ENCODE results near the gene FAXC.
A peak's percentile ranks its signal among the peaks of the same experiment; 100 is the strongest.

FAXC gene

DNA sequence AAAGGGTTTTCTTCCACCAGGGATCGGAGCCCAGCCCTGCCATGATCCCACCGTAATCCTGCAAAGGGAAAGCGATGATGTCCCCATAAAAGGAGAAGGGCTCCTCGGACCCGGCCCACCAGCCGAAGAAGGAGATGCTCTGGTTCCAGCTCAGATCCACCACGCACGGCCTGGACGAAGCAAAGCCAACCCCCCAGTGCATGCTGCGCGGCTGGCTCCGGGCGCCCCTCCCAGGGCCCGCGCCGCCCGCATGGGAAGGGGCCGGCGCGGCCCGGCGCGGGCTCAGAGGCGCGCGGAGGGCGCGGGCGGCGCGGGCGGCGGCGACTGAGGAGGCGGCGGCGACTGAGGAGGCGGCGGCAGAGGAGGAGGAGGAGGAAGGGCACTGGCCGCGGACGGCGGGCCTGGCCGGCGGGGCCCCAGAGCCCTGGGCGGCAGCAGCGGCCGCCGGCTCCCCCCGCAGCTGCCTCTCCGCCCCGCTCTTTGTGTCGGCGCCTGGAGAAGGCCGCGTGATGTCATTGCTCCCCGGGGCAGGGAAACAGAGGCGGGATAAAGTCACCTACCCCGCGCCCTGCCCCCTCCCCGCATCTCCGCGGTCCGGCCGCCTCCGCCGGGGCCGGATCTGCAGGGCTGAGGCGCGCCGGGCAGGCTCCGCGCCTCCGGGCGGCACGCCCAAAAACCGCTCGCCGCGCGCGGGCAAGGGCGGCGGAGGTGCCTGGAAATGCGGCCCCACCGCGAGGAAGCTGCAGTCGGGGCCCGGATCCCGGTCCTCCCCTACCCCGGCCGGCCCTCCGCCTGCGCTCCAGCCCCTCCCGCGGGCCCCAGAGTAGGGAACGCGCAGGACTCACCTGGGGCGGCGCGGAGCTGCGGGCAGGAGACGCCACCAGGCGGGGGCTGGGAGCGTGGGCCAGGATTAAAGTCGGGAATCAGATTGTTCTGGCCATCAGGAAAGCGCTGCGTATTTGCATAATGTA, at the start of gene FAXC:
TSS of gene FAXC (minus strand) at position 504 of the 971 bp plus-strand sequence. CDS start at position 202, 302 bp downstream.
- peak; percentile 70 for DNase-seq (ENCODE audit: low spot score)

DNA sequence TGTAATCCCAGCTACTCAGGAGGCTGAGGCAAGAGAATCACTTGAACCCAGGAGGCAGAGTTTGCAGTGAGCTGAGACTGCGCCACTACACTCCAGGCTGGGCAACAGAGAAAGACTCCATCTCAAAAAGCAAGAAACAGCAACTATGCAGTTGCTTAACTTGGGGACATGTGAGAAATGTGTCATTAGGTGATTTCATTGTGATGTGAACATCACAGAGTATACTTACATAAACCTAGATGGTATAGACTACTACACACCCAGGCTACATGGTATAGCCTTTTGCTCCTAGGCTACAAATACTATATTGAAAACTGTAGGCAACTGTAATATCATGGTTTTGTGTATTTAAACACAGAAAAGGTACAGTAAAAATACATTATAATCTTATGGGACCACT, 47.8 kb upstream of the FAXC start:
- no peak for DNase-seq (ENCODE audit: low spot score)

DNA sequence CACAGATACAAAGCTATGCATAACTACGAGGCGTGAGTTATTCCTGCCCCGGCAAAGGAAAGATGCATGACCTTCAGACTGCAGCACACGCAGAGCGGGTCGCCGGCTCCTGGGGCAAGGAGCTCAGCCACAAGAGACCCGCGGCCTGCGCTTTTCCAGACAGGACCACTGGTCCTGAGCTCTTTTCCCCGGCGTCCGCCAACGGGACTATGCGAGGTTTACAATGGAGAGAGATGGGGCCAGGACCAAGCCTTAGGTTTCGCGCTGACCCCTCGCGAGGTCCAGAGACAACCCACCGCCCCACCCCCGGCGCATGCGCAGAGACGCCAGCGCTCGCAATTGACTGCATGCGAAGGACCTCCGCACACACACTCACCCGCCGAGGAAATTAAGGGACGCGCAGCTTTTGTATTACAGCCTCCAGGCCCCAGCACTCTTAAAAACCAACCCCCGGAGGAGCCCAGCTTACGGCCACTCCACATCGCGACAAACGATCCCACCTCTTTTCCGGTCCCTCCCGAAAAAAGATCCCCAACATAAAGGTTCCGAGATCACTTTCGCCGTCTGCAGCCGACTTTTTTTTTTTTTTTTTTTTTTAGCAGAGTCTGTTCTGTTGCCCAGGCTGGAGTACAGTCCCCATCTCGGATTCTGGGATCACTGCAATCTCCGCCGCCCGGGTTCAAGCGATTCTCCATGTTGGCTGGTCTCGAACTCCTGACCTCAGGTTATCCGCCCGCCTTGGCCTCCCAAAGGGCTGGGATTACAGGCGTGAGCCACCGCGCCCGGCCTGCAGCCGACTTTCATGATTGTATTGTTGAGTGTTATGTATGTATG, 44.4 kb upstream of the FAXC start, which contains the start of gene COQ3:
TSS of gene COQ3 (minus strand) at position 498 of the 834 bp plus-strand sequence. CDS start at position 482, 16 bp downstream.
- peak; percentile 80 for DNase-seq (ENCODE audit: low spot score)

DNA sequence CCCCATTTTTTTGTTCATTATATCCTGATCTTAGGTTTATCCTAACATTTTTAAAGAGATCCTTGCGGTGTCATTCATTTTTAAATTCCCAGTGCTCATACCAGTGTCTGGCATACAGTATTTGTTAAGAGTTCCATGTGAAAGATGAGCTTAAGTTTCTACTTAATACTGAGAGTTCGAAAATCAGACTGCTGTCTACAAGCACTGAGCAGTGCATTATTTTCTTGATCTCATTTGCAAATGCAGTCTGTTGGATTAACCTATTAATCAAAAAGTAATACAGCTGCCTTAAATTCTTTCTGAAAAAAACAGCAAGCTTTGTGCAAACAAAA, 43.9 kb upstream of the FAXC start:
- no peak for DNase-seq (ENCODE audit: low spot score)

DNA sequence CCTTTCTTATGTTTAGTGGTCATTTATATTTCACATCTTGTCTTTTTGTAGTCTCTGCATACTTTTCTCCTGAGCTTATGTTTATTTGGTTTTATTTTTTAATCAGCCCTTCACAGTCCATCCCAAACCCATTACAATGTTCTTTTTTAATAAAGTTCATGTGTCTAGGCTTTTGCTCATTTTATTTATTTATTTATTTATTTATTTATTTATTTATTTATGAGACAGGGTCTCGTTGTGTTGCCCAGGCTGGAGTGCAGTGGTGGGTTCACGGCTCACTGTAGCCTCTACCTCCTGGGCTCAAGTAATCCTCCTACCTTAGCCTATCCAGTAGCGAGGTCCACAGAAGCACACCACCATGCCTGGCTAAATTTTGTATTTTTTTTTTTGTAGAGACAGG, 41.4 kb upstream of the FAXC start:
- DNase-seq (ENCODE audit: low spot score): no peak

DNA sequence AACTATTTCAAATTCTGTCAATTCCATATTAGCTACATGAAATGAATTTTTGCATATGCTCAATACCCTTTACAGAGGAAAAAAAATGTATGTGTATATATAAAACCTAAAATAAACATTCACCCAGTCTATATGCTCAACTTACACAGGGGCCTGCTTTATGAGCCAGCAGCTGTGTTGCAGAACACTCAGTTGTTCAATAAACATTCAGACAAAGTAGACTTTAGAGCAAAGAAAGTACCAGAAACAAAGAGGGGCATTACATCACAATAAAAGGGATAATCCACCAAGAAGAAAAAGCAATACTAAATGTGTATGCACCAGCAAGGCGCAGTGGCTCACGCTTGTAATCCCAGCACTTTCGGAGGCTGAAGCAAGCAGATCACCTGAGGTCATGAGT, 35.0 kb upstream of the FAXC start:
- no peak for DNase-seq (ENCODE audit: low spot score)

DNA sequence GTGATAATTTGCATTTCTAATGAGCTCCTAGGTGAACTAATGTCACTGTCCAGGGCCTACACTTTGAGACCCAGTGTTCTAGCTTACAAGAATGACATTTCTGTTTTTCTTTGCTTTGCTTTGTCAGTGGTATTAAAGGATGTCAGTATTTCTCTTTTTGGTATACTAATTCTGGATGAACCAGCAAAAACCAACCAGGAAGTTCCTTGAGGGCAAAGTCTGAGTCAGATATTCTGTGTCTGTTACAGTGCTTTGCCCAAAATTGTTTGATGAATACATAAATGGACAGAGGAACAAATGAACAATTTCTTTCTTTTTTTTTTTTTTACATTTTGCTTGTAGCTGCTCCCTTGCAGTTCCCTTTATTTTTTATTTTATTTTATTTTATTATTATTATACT, 29.2 kb upstream of the FAXC start:
- no peak for DNase-seq (ENCODE audit: low spot score)

DNA sequence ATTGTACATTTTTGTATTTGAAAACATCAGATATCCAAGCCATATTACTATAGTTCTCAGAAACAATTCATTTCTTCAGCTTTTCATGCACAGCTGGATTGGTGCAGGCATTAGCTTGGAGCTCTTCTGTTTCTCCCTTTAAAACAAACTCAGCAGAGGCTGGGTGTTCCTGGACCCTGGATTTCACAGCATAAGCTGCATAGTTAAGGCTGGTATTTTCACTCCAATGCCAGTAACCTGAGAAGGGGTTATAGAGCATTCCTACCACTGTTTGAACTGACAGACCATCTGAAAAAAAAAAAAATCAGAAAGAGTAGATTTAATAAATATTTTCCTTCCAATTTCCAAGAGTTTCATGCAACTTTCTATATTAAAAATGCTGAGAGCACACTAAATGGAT, 20.1 kb upstream of the FAXC start:
- no peak for DNase-seq (ENCODE audit: low spot score)

DNA sequence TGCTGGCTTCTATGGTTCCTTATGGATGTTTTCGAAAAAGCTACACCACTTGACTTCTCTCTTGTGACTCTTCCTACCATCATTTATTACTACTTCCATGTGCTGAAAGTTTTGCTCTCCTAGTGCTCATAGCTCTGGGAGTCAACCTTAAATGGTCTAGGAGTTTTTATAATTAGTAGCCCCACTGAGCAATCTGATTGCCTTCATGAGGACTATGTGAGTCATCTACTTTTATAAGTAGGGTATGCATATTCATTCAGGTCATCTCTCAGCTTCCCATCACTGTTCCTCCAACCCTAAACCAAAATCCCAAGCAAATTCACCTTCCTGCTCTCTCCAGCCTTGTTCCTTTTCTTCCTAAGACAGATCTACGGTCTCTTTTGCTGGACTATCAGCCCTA, 17.4 kb upstream of the FAXC start:
- no peak for DNase-seq (ENCODE audit: low spot score)

DNA sequence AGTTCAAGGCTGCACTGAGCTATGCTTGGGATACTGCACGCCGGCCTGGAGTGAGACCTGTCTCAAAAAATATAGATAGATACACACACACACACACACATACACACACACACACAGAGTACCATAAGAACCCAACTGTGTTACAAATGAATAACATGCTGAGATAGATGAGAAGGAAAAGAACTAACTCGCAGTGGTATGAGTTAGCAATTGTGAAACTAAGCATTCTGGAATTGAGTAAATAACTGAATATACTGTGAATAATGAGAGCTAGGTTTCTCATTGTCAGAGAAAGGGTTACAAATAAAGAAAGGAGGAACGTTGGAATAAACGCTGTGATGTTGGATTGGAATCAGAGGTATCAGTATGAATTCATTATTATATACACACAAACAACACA, 14.6 kb upstream of the FAXC start:
- DNase-seq (ENCODE audit: low spot score): no peak

DNA sequence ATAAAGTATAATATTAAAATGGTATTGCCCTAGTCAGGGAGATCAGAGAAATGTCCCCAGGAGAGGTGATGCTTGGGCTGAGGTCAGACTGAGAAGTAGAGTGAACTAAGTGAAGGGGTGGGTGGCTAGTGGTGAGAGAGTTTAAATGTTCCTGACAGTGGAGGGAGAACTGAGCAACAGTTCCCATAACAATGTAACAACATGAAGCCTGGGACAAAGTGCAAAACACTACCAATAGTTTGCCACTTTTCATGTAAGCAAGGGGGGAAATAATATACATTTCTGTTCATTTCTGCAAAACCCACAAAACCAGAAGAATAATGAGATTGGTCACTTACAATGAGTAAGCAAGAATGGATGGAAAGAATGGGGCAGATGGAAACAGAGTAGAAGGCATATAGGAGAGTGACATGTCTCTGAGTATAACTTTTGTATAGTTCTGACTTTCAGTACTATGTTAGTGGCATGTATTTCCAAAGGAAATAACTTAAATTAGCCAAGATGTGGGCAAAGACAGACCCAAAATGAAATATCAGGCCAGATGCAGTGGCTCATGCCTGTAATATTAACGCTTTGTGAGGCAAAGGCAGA, 13.3 kb upstream of the FAXC start:
- no peak for DNase-seq (ENCODE audit: low spot score)

DNA sequence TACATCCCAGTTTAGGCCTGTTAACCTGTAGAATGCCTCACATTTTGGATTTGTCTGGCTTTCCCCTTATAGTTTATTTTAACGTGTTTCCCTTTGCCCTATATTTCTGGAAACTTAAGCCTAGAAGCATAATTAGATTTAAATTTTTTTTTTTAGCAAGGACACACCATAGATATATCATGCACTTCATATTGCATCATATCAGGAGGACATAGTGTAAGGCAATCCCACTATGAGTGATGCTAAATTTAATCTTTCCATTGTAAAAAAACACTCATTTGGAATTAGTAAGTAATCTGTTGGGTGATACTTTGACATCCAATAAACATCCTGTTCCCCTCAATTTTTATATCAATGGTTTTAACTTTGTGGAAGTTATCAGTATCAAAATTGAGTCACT, 10.3 kb upstream of the FAXC start:
- no peak for DNase-seq (ENCODE audit: low spot score)

DNA sequence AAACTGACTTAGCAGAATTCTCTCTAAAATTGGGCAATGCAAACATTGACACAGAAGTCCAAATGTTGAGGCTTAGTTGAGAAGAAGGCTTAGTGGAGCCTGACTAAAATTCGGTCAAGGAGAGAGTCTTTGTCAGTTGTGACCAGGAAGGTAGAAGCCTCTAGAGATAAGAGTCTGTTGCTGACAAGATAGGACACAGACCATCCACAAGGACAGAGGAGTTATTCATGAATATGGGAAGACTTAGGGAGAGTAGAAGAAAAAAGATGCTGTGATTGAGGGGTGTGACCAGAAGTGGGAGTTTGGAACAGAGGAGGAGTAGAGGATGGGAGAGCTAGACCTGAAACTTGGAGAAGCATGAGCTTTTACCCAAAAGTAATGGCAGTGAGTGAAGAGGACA, 7.2 kb upstream of the FAXC start:
- no peak for DNase-seq (ENCODE audit: low spot score)

DNA sequence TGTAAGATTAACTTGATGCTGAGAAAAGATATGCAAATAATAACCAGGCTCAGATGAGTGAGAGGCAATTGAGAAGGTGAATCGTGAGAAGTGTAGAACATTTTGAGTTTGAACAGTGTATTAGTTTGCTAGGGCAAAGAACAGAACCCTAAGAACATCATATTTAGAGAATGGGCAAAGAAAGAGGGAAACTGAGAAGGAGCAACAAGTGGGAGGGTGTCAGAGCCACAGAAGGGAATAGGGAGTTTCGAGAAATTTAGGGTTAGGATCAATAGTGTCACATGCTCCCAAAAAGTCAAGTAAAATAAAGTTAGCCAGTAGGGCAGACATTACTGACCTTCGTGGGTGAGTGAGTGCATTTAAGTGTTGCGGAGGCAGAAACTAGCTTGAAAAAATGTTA, 5.5 kb upstream of the FAXC start:
- no peak for DNase-seq (ENCODE audit: low spot score)

DNA sequence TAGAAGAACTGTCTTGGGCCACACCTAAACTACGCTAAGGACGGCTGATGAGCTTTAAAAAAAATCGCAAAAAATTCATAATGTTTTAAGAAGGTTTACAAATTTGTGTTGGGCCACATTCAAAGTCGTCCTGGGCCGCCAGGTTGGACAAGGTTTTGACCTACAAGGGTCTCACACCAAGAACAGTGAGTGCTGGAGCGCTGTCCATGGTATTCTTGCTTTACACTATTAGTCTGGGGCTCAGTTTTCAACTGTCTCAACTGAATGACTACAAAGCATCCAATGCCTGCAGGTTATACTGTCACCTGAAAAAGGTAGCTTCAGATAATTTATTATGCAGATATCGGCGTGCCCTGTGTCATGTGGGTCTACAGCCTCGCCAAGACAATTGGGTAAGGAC, 3.7 kb upstream of the FAXC start:
- no peak for DNase-seq (ENCODE audit: low spot score)

DNA sequence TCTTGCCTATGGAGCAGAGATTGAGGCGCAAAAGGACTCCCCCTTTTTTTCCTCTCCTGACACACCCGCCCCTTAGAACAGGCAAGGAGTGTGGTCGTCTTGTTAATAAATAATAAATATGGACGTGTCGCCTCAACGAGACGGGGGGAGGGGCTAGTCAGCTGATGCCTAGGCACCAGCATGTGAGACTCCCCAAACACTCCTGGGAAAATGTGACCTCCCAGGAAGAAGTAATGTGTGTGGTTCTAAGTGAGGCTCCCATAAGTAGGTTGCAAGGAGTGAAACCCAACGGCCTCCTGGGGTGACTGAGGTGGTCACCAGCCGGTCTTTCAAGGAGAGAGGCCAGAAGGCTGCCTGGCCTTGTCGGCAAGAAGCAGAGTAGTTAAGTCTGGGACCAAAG, 1.1 kb upstream of the FAXC start:
- peak; percentile 15 for DNase-seq (ENCODE audit: low spot score)

DNA sequence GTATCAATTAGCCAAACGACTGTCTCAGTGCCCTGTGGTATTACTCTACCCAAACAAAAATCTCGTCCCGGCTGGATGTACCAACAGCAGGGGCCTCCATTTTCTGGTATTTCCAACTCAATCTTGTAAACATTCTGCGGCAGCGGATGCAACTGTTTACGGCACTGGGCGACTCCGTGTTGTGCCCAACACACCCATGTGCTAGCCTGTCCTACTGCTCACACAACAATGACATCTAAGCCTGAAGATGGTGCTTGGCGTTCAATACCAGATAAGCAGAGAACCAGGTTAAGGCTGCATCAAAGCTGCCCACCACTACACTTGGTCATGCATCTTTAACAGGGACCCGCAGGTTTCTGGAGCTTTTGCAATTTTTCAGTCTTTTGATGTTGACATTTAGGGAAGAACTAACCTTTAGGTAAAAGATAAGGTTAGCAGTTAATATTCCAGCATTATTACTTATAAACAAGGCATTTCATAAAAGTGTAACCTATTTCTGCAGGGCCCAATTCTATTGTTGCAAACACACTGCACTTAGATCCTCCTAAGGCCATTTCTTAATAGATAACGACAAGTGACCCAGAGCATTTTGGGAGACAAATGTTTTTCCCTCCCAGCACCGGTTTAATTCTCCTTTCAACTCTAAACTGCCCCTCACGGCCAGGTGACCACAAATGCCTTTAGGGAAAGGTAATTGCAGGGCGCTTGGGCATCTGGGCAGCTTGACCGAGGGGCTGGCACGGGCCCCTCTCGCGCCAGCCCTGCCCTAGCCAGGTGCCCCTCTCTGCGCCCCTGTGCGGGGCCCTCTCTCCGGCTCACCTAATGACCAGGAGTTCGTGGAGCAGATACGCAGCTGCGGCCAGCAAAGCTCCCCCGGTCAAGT, 945 bp downstream of the FAXC start:
- DNase-seq (ENCODE audit: low spot score): peak; percentile 66

DNA sequence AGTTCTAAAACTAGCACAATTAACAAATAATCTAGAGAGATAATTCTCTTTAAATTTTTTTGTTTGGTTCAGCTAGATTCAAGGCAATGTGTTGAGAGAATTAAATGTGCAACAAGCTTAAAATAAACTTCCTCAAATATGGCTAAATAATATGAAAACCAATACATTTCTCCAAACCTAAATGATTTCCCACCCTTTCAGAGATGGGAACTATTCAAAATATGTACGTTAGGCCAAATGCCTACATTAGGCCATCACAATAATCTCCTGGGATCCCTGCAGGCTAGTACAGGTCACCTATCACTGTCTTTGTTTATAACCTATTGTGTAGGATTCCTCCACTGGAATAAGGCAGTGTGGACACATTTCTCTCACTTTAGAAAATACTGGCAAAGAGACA, 1.7 kb downstream of the FAXC start:
- no peak for DNase-seq (ENCODE audit: low spot score)

DNA sequence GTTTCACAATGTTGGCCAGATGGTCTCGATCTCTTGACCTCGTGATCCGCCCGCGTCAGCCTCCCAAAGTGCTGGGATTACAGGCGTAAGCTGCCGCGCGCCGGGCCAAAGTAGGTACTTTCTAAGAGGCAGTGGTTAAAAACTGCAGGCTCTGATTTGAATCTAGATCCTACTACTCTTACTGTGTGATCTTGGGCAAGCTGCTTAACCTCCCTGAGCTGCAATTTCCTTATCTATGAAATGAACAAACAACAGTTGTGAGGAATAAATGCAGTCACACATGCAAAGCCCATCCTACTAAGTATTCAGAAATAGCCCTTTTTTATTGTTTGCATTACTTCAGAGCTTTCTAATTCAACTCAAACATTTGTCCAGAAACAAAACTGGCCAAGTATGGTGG, 2.9 kb downstream of the FAXC start:
- DNase-seq (ENCODE audit: low spot score): no peak

DNA sequence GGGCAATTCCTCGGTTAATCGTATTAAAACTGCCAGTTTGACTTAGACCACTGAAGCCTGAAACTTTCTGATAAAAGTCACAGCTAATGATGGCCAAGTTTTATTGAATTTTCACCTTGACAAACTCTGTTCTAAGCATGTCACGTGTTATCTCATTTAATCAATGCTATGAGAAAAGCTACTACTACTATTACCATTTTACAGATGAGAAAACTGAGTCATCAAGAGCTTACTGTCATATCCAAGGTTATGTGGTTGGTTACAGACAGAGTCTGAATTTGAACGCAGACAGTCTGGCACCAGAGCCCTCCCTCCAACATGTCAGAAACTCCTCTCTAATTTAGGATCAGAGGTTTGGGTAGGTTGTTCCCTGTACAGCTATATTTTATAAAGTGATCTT, 4.3 kb downstream of the FAXC start:
- DNase-seq (ENCODE audit: low spot score): no peak

DNA sequence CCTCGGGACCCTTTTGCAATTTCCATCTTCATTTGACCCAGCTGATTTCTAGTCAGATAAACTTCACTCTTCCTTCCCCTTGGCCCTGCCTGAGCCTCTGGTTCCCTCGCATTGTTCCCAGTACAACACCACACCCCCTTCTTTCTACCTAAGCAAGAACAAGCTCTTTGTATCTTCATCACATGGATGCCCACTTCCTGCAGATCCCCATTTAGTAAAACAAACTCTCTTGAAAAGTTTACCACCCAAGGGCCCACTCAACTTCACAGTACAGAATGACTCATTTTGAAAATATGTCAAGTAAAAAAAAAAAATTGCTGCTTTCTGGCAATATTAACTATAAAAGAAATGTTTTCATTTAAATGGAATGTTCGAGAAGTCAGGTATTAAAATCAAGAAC, 5.2 kb downstream of the FAXC start:
- no peak for DNase-seq (ENCODE audit: low spot score)
